Inflammatory macrophage treated with lipopolysaccharide for 4 hours (primary cell): ENCODE measurements around the gene SUPT6H.

ENCODE experiments used
- DNase-seq: peaks from one replicate; pipeline ENCODE4 v3.0.0-alpha.2; 2020

Gene SUPT6H

DNA sequence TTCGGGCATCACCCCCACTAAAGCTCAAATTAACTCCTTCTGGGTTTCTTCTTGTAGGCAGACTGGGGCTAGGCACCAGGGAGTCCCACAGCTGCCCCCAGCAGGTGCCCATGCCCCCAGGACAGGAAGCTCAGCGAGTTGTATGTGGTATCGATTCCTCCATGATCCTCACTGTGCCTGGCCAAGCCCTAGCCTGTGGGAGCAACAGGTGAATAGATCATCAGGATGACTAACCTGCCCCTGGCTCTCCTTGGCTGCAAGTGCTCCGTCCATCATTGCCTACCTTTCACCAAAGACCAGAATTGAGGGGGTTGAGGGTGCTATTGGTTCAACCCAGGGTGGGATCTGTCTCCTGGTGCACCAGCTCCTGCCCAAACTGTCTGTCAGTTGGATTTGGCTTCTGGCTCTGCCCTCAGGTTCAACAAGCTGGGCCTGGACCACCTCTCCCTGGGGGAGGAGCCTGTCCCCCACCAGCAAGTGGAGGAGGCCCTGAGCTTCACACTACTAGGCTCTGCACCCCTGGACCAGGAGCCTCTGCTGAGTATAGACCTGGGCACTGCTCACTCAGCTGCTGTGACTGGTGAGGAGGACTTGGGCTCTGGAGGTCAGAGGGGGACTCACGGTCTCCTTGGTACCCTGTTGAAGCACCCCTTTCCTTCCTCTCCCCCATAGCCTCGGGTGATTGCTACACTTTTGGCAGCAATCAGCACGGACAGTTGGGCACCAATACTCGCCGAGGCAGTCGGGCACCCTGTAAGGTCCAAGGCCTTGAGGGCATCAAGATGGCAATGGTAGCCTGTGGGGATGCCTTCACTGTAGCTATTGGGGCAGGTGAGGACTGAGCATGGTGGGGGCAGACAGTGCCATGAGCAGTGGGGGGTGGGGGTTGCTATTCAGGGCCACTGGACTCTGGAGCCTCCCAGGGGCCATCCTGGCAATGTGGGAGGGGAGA, 78.7 kb downstream of the SUPT6H start:
- no peak for DNase-seq

DNA sequence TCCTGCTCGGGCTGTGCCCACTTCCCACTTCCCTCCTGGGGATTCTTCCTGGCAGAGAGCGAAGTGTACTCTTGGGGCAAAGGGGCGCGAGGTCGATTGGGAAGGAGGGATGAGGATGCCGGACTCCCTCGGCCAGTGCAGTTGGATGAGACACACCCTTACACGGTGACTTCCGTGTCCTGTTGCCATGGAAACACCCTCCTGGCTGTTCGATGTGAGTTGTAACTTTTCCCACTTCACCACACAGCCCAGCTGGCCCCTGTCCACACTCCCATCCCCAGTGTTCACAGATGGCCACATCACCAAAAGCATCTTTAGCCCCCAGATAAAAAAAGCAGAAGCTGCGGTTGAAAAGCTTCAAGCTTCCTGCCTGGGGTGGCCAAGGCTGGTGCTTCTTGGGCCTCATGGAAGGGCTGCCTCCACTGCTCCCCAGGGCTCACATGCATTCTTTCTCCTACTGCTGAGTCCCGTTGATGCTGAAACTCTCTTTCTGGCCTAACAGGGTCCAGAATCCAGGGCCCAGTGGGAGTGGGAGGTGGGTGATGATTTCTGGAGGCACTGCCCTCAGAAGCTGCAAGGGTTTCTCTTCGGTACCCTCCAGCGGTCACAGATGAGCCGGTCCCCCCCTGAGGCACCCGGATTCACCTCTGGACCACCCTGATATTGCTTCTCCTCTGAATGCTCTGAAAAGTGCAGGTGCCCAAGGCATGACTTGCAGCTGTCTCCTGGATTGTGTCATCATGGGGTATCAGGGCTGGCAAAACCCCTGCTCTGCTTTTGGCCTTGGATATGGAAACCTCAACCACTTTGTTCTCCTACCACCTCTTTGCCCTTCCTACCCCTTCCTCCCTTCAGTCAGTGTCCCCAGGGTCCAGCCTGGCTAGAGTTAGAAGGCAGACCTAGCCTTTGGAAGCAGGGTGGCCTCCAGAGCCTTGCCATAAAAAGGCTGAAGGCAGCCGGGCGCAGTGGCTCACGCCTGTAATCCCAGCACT, 79.6 kb downstream of the SUPT6H start:
- peak; percentile 66 for DNase-seq

DNA sequence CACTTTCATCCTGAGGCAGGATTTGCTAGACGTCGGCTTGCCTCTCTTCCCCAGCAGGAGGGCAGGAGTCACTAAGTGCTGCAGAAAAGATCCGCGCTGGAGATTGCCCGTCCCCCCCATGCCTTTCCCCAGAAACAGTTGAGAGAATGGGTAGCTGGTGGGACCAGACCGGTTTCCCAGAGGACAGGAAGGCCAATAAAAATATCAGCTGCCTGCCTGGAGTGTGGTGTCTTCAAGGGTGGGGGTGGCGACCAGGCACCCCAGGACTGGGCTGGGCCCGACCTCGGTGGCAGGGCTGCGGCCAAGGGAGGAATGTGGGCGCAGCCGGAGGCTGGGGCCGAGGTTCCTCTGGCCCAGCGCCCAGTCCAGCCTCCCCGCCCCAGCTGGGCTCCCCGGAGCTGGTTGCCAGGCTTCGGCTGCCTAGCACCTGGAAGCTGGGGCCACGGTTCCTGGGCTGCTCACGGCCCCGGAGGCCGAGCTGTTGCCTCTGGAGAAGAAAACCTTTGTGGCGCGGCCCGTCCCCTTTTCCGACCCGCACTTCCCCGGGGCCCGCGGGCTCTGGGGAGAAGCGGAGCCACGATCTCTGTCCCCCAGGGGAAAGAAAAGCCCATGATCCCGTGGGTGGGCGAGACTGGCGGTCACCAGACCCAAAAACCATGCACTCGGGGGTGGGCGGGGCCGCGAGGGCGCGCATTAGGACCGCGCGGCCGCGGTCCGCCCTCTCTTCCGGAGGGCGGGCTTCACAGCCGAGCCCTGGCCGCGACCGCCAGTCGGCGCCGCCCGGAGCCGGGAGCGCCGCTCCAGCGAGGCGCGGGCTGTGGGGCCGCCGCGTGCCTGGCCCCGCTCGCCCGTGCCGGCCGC, 81.5 kb downstream of the SUPT6H start, which contains the start of gene TRAF4:
TRAF4 (plus strand) TSS at position 769 of the 861 bp plus-strand sequence. CDS start 102 bp downstream, outside the sequence.
- DNase-seq, result peak; percentile 85

DNA sequence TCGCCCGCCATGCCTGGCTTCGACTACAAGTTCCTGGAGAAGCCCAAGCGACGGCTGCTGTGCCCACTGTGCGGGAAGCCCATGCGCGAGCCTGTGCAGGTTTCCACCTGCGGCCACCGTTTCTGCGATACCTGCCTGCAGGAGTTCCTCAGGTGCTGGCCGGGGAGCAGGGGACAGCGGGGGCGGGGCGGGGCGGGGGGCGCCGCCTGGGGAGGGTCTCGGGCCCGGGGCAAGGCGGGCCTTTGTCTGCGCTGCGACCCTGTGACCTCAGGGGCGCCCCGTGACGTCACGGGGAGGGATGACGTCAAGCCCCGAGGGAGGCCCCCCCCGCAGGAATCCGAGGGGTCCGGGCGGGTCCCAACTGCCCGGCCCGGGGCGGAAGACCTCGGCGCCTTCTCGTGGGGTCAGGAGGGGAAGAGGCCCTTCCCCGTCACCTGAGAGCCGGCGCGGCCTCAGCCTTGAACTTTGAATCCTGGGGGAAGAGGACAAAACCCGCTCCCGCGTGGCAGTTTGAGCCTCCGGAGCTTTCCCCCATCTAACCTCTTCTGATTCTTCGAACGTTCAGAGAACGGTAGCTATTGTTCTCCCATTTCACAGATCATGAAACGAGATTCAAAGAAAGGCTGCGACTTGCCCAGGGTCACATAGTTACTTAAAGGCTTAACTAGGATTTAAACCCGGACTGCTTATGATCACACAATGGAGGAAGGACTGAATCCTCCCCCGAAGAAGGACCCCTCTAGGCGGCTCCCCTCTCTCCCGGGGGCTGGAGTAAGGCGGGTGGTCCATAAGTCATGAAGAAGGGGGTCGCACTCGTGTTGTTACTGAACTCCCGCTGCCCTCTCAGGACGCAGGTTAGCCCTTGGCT, 82.3 kb downstream of the SUPT6H start:
- peak; percentile 22 for DNase-seq

DNA sequence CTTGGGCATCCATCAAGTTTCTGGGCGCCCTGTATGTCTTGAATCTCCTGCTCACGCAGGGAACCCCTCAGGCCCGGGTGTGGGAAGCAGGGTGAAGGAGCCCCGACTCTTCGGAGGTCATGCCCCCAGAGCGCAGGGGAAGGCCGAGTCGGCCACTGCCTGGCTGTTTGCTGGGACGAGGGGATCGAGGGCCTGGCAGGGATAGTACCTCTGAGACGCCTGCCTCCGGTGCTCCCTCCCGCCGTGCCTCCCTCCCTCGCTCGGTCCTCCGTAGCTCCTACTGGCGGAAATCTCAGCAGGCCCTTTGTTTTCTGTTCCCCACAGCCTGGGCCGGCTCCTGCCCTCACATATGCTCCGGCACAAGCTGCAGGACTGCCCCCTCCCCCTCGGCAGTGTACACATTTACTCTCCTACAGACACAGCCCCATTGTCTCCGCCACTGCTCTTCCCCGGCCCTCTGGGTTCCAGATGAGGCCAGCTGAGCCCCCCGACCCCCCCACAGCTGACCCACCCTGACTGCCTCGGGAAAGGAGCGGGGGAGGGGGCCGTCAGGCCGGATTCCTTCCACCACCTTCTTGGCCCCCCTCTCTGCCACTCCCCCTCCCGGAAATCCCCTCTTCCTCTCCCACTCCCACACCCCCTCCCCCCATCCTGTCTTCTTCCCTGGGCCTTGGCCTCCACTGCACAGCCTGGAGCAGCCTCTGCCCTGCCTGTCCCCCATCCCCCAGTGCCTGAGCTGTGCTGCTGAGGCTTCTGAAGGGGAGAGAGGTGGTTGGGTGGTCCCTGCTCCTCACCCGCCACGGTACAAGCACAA, 83.2 kb downstream of the SUPT6H start:
- peak; percentile 16 for DNase-seq

DNA sequence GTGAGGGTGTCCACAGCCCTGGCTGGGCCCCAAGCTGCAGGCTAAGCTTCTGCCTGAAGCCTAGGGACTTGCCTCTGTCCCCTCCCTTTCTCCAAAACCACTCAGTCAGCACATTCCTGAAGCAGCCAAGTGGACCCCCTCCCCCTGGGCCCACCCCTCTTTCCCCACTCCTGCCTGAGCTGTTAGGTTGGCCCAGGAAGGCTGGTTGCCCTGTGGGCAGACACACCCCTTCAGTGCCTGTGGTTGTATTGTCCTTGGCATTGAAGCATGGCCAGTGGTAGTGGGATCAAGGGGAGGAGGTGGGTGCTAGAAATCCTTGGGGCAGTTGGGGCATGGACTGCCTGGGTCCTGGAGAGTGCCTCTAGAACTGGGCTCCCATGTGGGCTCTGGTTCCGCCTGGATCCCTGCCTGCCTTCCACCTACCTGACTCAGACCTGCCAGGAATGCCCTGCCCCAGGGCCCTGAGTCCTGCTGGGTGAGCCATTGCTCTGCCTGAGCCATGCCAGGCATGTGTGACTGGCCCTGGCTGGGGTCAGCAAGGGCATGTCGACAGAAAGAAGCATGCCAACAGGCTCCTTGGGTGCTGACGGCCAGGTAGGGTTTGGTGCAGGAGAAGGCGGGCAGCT, 83.9 kb downstream of the SUPT6H start:
- no peak for DNase-seq

DNA sequence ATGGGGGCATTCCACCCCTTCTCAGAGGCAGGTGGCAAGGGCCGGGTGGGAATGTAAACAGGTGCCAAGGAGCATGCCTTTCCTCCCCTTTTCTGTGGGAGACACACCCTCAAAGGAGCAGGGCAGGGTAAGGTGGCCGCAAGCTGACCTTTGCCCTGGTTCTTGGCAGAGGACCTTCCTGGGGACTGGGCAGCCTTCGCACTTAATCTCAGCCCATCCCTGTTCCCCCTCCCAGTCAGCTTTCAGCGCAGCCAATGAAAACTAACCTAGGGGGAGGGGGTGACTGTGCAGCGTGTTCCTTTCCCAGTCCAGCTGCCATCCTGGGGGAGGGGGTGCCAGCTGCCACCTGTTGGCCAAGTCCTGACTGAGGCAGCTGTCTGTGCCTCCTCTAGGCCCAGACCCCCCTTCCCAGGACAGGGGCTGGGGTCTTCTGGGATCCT, 84.6 kb downstream of the SUPT6H start:
- no peak for DNase-seq

DNA sequence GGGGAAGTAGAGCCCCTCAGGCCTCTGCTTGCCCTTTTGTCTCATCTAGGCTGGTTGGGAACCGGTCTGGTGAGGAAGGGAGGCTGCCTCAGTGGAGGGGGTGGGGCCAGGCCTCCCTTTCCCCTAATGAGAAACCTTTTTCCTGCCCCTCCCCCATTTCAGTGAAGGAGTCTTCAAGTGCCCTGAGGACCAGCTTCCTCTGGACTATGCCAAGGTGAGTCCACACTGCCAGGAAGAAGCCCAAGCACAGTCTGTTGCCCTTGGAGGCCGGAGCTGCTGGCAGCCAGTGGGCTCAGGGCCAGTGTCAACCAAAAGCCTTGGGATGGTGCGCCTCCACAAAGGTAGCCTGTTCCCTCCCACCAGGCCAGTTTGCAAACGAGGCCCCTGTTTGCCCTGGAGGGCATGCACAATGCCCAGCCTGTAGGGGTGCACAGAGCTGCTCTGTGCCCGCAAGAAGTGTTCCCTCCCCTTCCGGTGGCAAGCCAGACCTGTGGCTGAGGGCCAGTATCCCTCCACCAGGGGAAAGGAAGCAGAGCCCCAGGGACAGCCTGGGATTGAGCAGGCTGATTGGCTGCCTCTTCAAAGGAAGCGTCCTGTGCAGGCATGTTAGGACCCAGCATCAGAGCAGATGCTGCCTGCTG, 85.2 kb downstream of the SUPT6H start:
- DNase-seq, result no peak

DNA sequence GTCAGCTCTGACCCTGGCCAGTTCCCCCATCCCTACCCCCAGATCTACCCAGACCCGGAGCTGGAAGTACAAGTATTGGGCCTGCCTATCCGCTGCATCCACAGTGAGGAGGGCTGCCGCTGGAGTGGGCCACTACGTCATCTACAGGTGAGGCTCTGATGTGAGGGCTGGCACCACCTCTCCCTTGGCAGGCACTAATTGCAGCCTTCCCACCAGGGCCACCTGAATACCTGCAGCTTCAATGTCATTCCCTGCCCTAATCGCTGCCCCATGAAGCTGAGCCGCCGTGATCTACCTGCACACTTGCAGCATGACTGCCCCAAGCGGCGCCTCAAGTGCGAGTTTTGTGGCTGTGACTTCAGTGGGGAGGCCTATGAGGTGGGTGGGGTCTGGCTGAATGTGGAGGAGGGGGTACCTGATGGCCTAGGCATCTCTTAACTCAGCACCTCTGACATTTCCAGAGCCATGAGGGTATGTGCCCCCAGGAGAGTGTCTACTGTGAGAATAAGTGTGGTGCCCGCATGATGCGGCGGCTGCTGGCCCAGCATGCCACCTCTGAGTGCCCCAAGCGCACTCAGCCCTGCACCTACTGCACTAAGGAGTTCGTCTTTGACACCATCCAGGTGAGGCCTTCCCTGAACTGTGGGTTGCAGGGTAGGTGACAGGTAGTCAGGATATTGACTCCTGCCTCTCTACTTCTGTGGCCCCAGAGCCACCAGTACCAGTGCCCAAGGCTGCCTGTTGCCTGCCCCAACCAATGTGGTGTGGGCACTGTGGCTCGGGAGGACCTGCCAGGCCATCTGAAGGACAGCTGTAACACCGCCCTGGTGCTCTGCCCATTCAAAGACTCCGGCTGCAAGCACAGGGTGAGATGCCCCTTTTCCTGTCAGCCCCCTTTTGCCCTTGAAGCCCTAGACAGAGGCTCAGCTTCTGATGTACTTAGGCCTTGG, 86.1 kb downstream of the SUPT6H start:
- no peak for DNase-seq

DNA sequence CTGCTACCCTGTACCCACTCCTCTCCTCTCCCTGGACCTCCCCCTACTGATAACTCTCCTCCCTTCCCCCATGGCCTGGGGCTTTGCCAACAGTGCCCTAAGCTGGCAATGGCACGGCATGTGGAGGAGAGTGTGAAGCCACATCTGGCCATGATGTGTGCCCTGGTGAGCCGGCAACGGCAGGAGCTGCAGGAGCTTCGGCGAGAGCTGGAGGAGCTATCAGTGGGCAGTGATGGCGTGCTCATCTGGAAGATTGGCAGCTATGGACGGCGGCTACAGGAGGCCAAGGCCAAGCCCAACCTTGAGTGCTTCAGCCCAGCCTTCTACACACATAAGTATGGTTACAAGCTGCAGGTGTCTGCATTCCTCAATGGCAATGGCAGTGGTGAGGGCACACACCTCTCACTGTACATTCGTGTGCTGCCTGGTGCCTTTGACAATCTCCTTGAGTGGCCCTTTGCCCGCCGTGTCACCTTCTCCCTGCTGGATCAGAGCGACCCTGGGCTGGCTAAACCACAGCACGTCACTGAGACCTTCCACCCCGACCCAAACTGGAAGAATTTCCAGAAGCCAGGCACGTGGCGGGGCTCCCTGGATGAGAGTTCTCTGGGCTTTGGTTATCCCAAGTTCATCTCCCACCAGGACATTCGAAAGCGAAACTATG, 87.0 kb downstream of the SUPT6H start:
- DNase-seq, result no peak

DNA sequence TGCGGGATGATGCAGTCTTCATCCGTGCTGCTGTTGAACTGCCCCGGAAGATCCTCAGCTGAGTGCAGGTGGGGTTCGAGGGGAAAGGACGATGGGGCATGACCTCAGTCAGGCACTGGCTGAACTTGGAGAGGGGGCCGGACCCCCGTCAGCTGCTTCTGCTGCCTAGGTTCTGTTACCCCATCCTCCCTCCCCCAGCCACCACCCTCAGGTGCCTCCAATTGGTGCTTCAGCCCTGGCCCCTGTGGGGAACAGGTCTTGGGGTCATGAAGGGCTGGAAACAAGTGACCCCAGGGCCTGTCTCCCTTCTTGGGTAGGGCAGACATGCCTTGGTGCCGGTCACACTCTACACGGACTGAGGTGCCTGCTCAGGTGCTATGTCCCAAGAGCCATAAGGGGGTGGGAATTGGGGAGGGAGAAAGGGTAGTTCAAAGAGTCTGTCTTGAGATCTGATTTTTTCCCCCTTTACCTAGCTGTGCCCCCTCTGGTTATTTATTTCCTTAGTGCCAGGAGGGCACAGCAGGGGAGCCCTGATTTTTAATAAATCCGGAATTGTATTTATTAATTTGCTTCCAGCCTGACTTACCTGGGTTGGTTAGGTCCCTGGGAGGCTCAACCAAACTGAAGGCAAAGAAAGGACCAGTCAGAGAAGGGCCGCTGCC, 87.6 kb downstream of the SUPT6H start:
- no peak for DNase-seq

DNA sequence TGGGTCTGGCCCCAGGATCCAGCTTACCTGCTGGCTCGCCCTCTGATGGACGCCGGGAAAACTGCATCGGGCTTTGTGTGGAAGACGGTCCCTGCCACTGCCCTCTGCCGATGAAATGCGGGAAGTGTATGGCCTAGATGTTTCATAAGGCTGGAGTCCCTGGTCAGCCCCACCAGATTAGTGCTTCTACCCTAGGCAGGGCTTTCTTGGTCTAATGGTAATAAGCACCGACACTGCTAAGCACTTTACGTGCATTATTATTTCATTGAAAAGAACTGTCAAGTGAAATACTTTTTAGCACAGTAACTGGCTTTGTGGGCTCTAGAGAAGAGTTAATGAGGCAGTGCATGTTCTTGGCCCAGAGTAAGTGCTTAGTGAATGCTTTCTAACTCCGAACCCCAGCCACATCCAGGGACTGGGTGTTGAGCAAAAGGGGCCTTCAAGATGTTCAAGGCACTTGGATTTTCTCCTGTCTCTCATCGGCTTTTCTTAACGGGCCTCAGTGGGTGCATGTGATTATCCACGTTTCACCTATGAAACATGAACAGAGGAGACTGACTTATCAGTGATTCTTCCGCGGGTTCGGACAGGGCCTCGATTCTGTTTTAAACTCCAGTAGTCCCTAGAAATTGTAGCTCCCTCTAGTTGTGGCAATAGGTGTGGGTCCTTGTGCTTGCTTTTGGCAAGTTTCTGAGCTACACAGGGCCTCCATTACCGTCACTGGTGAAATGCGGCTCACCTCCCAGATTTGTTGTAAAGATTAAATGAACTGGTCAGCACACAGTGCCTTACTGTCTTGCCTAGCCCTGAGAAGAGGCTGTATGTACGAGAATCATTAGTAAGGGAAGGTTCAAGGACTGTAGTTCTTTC, 88.4 kb downstream of the SUPT6H start:
- peak; percentile 89 for DNase-seq

DNA sequence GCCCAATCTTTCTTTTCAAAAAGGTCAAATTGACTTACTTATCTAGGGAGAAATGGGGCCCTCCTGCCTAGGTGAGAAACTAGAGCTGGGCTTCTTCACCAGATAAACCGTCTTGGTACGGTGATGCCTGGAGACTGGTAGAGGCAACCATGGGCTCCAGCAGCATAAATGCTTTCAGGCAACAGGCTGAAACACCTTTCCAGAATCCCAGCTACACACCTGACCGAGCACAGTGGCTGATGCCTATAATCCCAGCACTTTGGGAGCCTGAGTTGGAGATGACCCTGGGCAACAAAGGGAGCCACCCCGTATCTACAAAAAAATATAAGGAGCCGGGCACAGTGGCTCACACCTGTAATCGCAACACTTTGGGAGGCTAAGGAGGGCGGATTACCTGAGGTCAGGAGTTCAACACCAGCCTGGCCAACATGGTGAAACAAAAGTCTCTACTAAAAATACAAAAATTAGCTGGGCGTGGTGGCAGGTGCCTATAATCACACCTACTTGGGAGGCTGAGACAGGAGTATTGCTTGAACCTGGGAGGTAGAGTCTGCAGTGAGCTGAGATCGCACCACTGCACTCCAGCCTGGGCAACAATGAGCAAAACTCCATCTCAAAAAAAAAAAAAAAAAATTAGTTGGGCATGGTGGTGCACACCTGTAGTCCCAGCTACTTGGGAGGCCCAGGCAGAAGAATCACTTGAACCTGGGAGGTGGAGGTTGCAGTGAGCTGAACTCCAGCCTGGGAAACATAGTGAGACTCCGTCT, 89.8 kb downstream of the SUPT6H start:
- DNase-seq, result no peak
